Stomach smooth muscle (tissue), 2 donors: Measurements from ENCODE around the gene CYP4F2.
"Not testable (repeated sequence)": the region's sequence is repeated elsewhere in the genome, so short reads cannot be mapped to it uniquely, and the experiment has no call there.

ENCODE experiments used
- H3K27ac ChIP-seq: one replicate; pipeline ENCODE4 v1.7.0; 2013; ENCODE audit warnings: mild to moderate bottlenecking, low read length, inconsistent platforms
- H3K27me3 ChIP-seq, 2 donors: one replicate each; pipeline ENCODE4 v1.7.0; 2013; ENCODE audit warnings: low read length in 2 of 2; ENCODE audit not compliant: insufficient read depth in 2 of 2, control insufficient read depth in 1 of 2
- H3K36me3 ChIP-seq, 2 donors: one replicate each; pipeline ENCODE4 v1.7.0; 2013; ENCODE audit warnings: low read length in 2 of 2; ENCODE audit not compliant: control insufficient read depth in 2 of 2, insufficient read depth in 2 of 2
- H3K4me1 ChIP-seq: one replicate; pipeline ENCODE4 v1.7.0; 2013; ENCODE audit warnings: low read length; ENCODE audit not compliant: control insufficient read depth, insufficient read depth
- H3K4me3 ChIP-seq, 2 donors: one replicate each; pipeline ENCODE4 v1.7.0; 2013; ENCODE audit warnings: low read length in 2 of 2
- H3K9ac ChIP-seq, 2 donors: one replicate each; pipeline ENCODE4 v1.7.0; 2013; ENCODE audit warnings: low read length in 2 of 2, mild to moderate bottlenecking in 1 of 2
- H3K9me3 ChIP-seq, 2 donors: one replicate each; pipeline ENCODE4 v1.7.0; 2013; ENCODE audit warnings: low read length in 2 of 2; ENCODE audit not compliant: control insufficient read depth in 2 of 2
- donor health status: healthy.
- donor health status: Pancreatic carcinoma.

The CYP4F2 gene

GRCh38 chr19:15885167-15885566 is 12.7 kb downstream of the CYP4F2 start:
- no peaks in the 10 kb centered on the region for H3K36me3 ChIP-seq
- no peak overlapping the region for H3K4me3 ChIP-seq
- H3K27ac ChIP-seq, result no peak overlapping the region
- no peaks in the 10 kb centered on the region for H3K9me3 ChIP-seq
- H3K27me3 ChIP-seq, result peaks cover 0 to 2% of the 10 kb centered on the region in 2 donors
- H3K4me1 ChIP-seq, result no peaks in the 10 kb centered on the region
- H3K9ac ChIP-seq, result no peak overlapping the region

GRCh38 chr19:15883329-15883728 is 14.5 kb downstream of the CYP4F2 start:
- not testable (repeated sequence) for H3K27me3 ChIP-seq, H3K4me1 ChIP-seq, H3K36me3 ChIP-seq, H3K4me3 ChIP-seq, H3K27ac ChIP-seq, H3K9ac ChIP-seq, H3K9me3 ChIP-seq

- H3K27ac ChIP-seq, result no peak overlapping the region
- H3K4me3 ChIP-seq, result no peak overlapping the region
- no peaks in the 10 kb centered on the region for H3K4me1 ChIP-seq
- peaks cover 12% of the 10 kb centered on the region in 2 donors for H3K27me3 ChIP-seq
- no peaks in the 10 kb centered on the region for H3K9me3 ChIP-seq
- no peaks in the 10 kb centered on the region for H3K36me3 ChIP-seq
- no peak overlapping the region for H3K9ac ChIP-seq
Measured at GRCh38 chr19:15874821-15875474, 22.9 kb downstream of the CYP4F2 start.

GRCh38 chr19:15873771-15874170 is 24.1 kb downstream of the CYP4F2 start:
- not testable (repeated sequence) for H3K36me3 ChIP-seq, H3K9ac ChIP-seq, H3K4me3 ChIP-seq, H3K4me1 ChIP-seq, H3K27ac ChIP-seq, H3K9me3 ChIP-seq
- peaks cover 7 to 12% of the 10 kb centered on the region in 2 donors for H3K27me3 ChIP-seq

- Histone ChIP-seq H3K9me3 (no peaks in the 10 kb centered on the region), H3K27ac (no peak overlapping the region), H3K4me3 (no peak overlapping the region), H3K9ac (no peak overlapping the region), H3K27me3 (peaks cover 4 to 12% of the 10 kb centered on the region in 2 donors), H3K36me3 (no peaks in the 10 kb centered on the region), H3K4me1 (peaks cover 3% of the 10 kb centered on the region)
Measured at GRCh38 chr19:15871570-15871969, 26.3 kb downstream of the CYP4F2 start.

- Histone ChIP-seq H3K9me3 (no peaks in the 10 kb centered on the region), H3K27me3 (peaks cover 4 to 10% of the 10 kb centered on the region in 2 donors), H3K36me3 (no peaks in the 10 kb centered on the region), H3K9ac (no peak overlapping the region), H3K27ac (no peak overlapping the region), H3K4me3 (no peak overlapping the region), H3K4me1 (peaks cover 3% of the 10 kb centered on the region)
Measured at GRCh38 chr19:15869873-15870272, 28.0 kb downstream of the CYP4F2 start.

- H3K9ac ChIP-seq, result no peak overlapping the region
- no peaks in the 10 kb centered on the region for H3K36me3 ChIP-seq
- H3K27ac ChIP-seq, result no peak overlapping the region
- peaks cover 3% of the 10 kb centered on the region for H3K4me1 ChIP-seq
- H3K9me3 ChIP-seq, result no peaks in the 10 kb centered on the region
- H3K4me3 ChIP-seq, result no peak overlapping the region
- H3K27me3 ChIP-seq, result peaks cover 4 to 12% of the 10 kb centered on the region in 2 donors
Measured at GRCh38 chr19:15869109-15869555, 28.7 kb downstream of the CYP4F2 start.

- peaks cover 10 to 17% of the 10 kb centered on the region in 2 donors for H3K27me3 ChIP-seq
- no peak overlapping the region for H3K9ac ChIP-seq
- peaks cover 3% of the 10 kb centered on the region for H3K4me1 ChIP-seq
- no peak overlapping the region for H3K27ac ChIP-seq
- no peaks in the 10 kb centered on the region for H3K36me3 ChIP-seq
- H3K9me3 ChIP-seq, result no peaks in the 10 kb centered on the region
- H3K4me3 ChIP-seq, result no peak overlapping the region
Measured at GRCh38 chr19:15866636-15867035, 31.2 kb downstream of the CYP4F2 start.

GRCh38 chr19:15864824-15865223 is 33.0 kb downstream of the CYP4F2 start:
- Histone ChIP-seq H3K27ac (no peak overlapping the region), H3K9ac (no peak overlapping the region), H3K4me3 (no peak overlapping the region), H3K4me1 (peaks cover 3% of the 10 kb centered on the region), H3K9me3 (no peaks in the 10 kb centered on the region), H3K36me3 (no peaks in the 10 kb centered on the region), H3K27me3 (peaks cover 6 to 9% of the 10 kb centered on the region in 2 donors)

GRCh38 chr19:15863272-15863671 is 34.6 kb downstream of the CYP4F2 start:
- peaks cover 6 to 9% of the 10 kb centered on the region in 2 donors for H3K27me3 ChIP-seq
- no peak overlapping the region for H3K4me3 ChIP-seq
- no peak overlapping the region for H3K9ac ChIP-seq
- H3K27ac ChIP-seq, result no peak overlapping the region
- H3K4me1 ChIP-seq, result no peaks in the 10 kb centered on the region
- no peaks in the 10 kb centered on the region for H3K9me3 ChIP-seq
- H3K36me3 ChIP-seq, result no peaks in the 10 kb centered on the region

GRCh38 chr19:15862444-15862843 is 35.4 kb downstream of the CYP4F2 start:
- Histone ChIP-seq H3K36me3 (no peaks in the 10 kb centered on the region), H3K9ac (no peak overlapping the region), H3K4me3 (no peak overlapping the region), H3K4me1 (no peaks in the 10 kb centered on the region), H3K9me3 (no peaks in the 10 kb centered on the region), H3K27me3 (peaks cover 6 to 13% of the 10 kb centered on the region in 2 donors), H3K27ac (no peak overlapping the region)
